D721Med (cell line): ENCODE measurements around the gene CDC5L.

Experiments used
- DNase-seq: peaks from one replicate; pipeline ENCODE4 v3.0.0; 2011; ENCODE audit warnings: low spot score; ENCODE audit not compliant: insufficient read length
- FAIRE-seq: peaks from 2 replicates; lab custom pipeline; 2011; peaks lifted over from hg19 to GRCh38; lab: Jason Lieb, UNC
- CTCF ChIP-seq: IDR thresholded peaks from 2 replicates; pipeline ENCODE4 v1.5.1; 2012; ENCODE audit warnings: mild to moderate bottlenecking, control low read depth; ENCODE audit not compliant: insufficient read depth; ENCODE audit errors: missing control alignments

Gene CDC5L

DNA sequence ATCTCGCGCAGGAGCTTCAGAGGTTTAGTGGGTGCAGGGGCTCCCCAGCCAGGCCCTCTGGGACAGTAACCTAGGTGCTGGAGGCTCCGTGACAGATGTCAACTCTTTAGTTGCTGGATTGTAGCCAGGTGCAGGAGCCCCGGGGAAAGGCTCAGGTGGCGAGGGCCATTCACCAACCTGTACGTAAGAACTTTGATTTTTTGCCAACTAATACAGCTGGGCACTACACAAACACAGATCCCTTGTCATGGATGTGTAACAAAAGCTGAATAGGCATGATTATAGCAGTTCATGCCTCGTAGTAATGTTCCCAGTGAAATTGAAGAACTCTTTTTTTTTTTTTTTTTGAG, 82.6 kb downstream of the CDC5L start:
- FAIRE-seq, result no peak
- no peak for TF ChIP-seq CTCF
- no peak for DNase-seq

GRCh38 chr6:44470746-44471145, 83.2 kb downstream of the CDC5L start:
- no peak for TF ChIP-seq CTCF
- DNase-seq, result no peak
- no peak for FAIRE-seq

DNA sequence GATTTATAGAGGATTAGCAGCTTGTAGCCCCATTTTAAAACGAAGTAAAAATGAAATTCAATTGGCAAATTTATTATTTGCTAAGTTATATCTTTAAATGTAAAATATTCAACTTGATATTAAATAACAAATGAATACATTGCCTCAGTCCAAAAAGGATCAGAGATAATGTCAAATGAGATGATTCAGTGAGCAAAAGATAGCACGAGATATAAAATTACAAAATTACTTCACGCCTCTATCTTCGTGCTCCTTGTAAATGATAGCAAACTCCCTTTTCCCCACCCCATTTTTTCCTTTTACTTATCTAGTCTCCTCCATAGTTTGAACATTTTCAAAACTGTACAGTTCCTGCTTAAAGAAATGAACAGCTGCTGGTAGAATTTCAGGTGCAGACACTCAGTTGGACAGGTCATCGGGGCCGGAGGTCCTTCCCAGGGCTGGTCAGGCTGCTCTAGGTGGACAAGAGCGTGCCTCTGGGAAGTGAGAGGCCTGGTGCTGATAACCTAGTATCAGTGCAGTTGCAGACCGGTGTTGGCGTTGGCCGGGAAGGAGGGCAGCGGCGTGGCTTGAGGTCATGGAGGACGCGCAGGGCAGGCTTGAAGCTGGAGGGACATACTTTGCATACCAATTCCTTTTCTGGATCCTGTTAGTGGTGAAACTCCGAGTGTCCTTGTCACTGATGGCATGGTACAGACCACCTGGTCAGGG, 83.9 kb downstream of the CDC5L start:
- TF ChIP-seq CTCF, result no peak
- FAIRE-seq (no peak), DNase-seq (no peak)

- no peak for FAIRE-seq
- DNase-seq, result no peak
- no peak for TF ChIP-seq CTCF
Observed at GRCh38 chr6:44472250-44472945, 84.9 kb downstream of the CDC5L start.

DNA sequence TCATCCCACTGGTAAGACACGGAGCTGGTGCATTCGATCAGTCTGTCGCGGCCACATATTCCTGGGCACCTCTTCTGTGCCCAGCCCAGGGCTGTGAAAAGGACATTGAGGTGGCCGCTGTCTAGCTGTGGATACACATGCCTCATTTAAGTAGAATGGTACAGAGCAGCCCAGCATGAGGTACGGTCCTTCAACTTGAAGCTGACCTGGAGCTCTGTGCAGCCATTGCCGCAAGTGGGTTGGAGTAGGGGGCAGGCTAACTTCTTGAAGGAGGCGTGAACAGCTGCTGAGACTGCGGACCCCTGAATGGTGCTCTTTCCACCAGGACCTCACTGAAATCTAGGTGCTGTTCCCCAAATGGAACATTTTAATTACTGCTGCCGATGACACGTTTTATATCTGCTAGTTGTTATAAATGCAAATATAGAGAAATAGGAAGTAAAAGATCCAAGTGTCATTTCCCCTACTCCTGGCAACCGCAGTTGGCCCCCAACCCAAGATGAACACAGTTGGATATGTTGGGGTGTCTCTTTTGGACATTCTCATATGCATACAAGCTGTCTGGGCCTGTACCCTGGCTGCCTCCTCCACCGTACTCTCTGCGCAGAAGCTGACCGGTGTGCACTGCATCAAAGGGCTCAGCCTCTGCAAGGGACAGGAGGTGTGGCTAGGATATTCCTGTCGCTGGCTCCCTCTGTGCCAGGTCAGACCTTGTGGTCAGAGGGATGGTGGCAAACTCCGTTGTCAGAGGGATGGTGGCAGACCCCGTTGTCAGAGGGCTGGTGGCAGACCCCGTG, 86.1 kb downstream of the CDC5L start:
- no peak for TF ChIP-seq CTCF
- no peak for FAIRE-seq

GRCh38 chr6:44474190-44474631, 86.7 kb downstream of the CDC5L start:
- no peak for DNase-seq
- no peak for FAIRE-seq
- TF ChIP-seq CTCF, result no peak

More for the DNA sequence above, 86.1 kb downstream of the CDC5L start:
- no peak for DNase-seq
